HepG2 (cell line): ENCODE measurements around the gene HSPA1L. TPM values are rescaled to one million over a fixed set of nuclear protein-coding genes. Genes with fewer than 3 reads are reported as not detected.

ENCODE experiments used
- CEBPG ChIP-seq: IDR thresholded peaks from 2 replicates; pipeline ENCODE4 v1.6.1; 2016
- CTCF ChIP-seq: sonication (generic); formaldehyde crosslinking; IDR thresholded peaks from 2 replicates; pipeline ENCODE4 v1.5.0; 2020; ENCODE audit warnings: mild to moderate bottlenecking, missing genetic modification reagents, moderate library complexity
- GFI1 ChIP-seq: sonication (generic); formaldehyde crosslinking; IDR thresholded peaks from 2 replicates; pipeline ENCODE4 v1.5.0; 2020; ENCODE audit warnings: missing genetic modification reagents, mild to moderate bottlenecking, borderline replicate concordance
- HCFC1 ChIP-seq: fragments of 150-350 bp; IDR thresholded peaks from 2 replicates; pipeline ENCODE4 v1.6.1; 2014; ENCODE audit warnings: low read depth, low read length
- HOMEZ ChIP-seq: IDR thresholded peaks from 2 replicates; pipeline ENCODE4 v1.6.1; 2016; ENCODE audit warnings: low read depth
- IRF9 ChIP-seq: sonication (generic); formaldehyde crosslinking; IDR thresholded peaks from 2 replicates; pipeline ENCODE4 v1.8.0; 2022; ENCODE audit warnings: missing genetic modification reagents, mild to moderate bottlenecking, borderline replicate concordance
- LCORL ChIP-seq, 2 experiments: fragments of 450-650 bp in 1 of 2; sonication (generic) in 1 of 2; formaldehyde crosslinking in 1 of 2; IDR thresholded peaks; 2 replicates each; pipeline versions ENCODE4 v1.5.0 to v1.6.1; 2017 to 2020; ENCODE audit warnings: antibody characterized with exemption in 1 of 2, missing genetic modification reagents in 1 of 2
- MED1 ChIP-seq: sonication (generic); formaldehyde crosslinking; IDR thresholded peaks from 2 replicates; pipeline ENCODE4 v1.4.0; 2020; ENCODE audit warnings: missing genetic modification reagents
- MIXL1 ChIP-seq: IDR thresholded peaks from 2 replicates; pipeline ENCODE4 v1.6.1; 2016
- MXD4 ChIP-seq: IDR thresholded peaks from 2 replicates; pipeline ENCODE4 v1.6.1; 2016; ENCODE audit warnings: mild to moderate bottlenecking, missing biosample characterization, missing genetic modification reagents
- NR1H2 ChIP-seq: sonication (generic); formaldehyde crosslinking; IDR thresholded peaks from 2 replicates; pipeline ENCODE4 v1.8.1; 2022; ENCODE audit warnings: low read depth, missing genetic modification reagents, borderline replicate concordance
- PRDM10 ChIP-seq: sonication (generic); formaldehyde crosslinking; IDR thresholded peaks from 2 replicates; pipeline ENCODE4 v1.4.0; 2020; ENCODE audit warnings: low read depth, missing genetic modification reagents
- SAP130 ChIP-seq: IDR thresholded peaks from 2 replicates; pipeline ENCODE4 v1.6.1; 2016; ENCODE audit warnings: low read depth
- SMC3 ChIP-seq: IDR thresholded peaks from 2 replicates; pipeline ENCODE4 v1.6.1; 2011; ENCODE audit warnings: low read length, improper control_type of control experiment
- SOX5 ChIP-seq: IDR thresholded peaks from 2 replicates; pipeline ENCODE4 v1.6.1; 2016; ENCODE audit warnings: borderline replicate concordance
- STAG1 ChIP-seq: sonication (generic); formaldehyde crosslinking; IDR thresholded peaks from 2 replicates; pipeline ENCODE4 v1.4.0; 2020; ENCODE audit warnings: missing genetic modification reagents
- TEAD3 ChIP-seq: optimal IDR thresholded peaks from 2 replicates; pipeline ENCODE3; 2016; ENCODE audit warnings: borderline replicate concordance
- ZFP82 ChIP-seq: sonication (generic); formaldehyde crosslinking; IDR thresholded peaks from 2 replicates; pipeline ENCODE4 v1.5.1; 2020; ENCODE audit warnings: mild to moderate bottlenecking, missing genetic modification reagents, borderline replicate concordance
- ZNF687 ChIP-seq: sonication (generic); formaldehyde crosslinking; IDR thresholded peaks from 2 replicates; pipeline ENCODE4 v1.5.1; 2020; ENCODE audit warnings: mild to moderate bottlenecking, missing genetic modification reagents, moderate library complexity
- polyA plus RNA-seq, 8 experiments: library from polyadenylated mRNA; depleted of rRNA in 3 of 8; stranded (reverse) in 7 of 8; unstranded in 1 of 8; fragments of >200 nt; fragmentation: Illumina TruSeq in 4 of 8; extraction: Trizol in 4 of 8; gene quantifications; 2 replicates each; pipeline versions ENCODE4 v1.2.1 to v1.2.3, GENCODE V29; 2011 to 2016; ENCODE audit warnings: low read depth in 4 of 8, missing spikeins in 1 of 8, mixed read lengths in 1 of 8; ENCODE audit not compliant: insufficient read depth in 1 of 8
- total RNA-seq, 5 experiments: library from RNA; depleted of rRNA; stranded (reverse); fragments of >200 nt; fragmentation: Illumina TruSeq; extraction: Trizol; gene quantifications; 2 replicates each; pipeline ENCODE4 v1.2.3, GENCODE V29; 2016; ENCODE audit warnings: low read depth in 1 of 5

HSPA1L gene
- total and polyA plus RNA-seq, 2 of the 13 experiments (the other 11 are each of a cell fraction or from before 2014, with no cell fraction given), result 0.55 to 1.0 TPM

GRCh38 chr6:31763619-31763940 is 51.5 kb downstream of the HSPA1L start (continued):
- TF ChIP-seq PRDM10, result peak; percentile 97
- TF ChIP-seq CEBPG, result no peak
- peak; percentile 69 for TF ChIP-seq STAG1
- 0 out of 2 replicates have a peak, but pooled peaks have one; percentile 30 for TF ChIP-seq MIXL1
- TF ChIP-seq SAP130 (CRISPR knock-in tag), result peak; percentile 49; the same call in 1 of the 2 replicates
- peak; percentile 77 for TF ChIP-seq CTCF (CRISPR knock-in tag)
- no peak for TF ChIP-seq ZFP82
- peak; percentile 27; the same call in 1 of the 2 replicates for TF ChIP-seq IRF9 (CRISPR knock-in tag)
- TF ChIP-seq TEAD3 (CRISPR knock-in tag), result peak; percentile 66
- TF ChIP-seq HOMEZ (CRISPR knock-in tag), result 0 out of 2 replicates have a peak, but pooled peaks have one; percentile 59
- TF ChIP-seq MED1 (CRISPR knock-in tag), result peak; percentile 18; the same call in 1 of the 2 replicates
- TF ChIP-seq LCORL (IDR thresholded peaks at IDR 0.05), result no peak
- peak; percentile 73 for TF ChIP-seq LCORL (CRISPR knock-in tag; IDR thresholded peaks at IDR 0.05)
- no peak for TF ChIP-seq NR1H2 (CRISPR knock-in tag)
- no peak for TF ChIP-seq SOX5 (CRISPR knock-in tag)
- TF ChIP-seq MXD4 (CRISPR knock-in tag), result no peak
- TF ChIP-seq HCFC1, result no peak
- no peak; the same call in 1 of the 2 replicates for TF ChIP-seq ZNF687 (CRISPR knock-in tag)
- TF ChIP-seq SMC3, result peak; percentile 49; the same call in 1 of the 2 replicates
- no peak for TF ChIP-seq GFI1 (CRISPR knock-in tag)
